ENCODE measurements around the gene KCNJ16.

KCNJ16 gene

DNA sequence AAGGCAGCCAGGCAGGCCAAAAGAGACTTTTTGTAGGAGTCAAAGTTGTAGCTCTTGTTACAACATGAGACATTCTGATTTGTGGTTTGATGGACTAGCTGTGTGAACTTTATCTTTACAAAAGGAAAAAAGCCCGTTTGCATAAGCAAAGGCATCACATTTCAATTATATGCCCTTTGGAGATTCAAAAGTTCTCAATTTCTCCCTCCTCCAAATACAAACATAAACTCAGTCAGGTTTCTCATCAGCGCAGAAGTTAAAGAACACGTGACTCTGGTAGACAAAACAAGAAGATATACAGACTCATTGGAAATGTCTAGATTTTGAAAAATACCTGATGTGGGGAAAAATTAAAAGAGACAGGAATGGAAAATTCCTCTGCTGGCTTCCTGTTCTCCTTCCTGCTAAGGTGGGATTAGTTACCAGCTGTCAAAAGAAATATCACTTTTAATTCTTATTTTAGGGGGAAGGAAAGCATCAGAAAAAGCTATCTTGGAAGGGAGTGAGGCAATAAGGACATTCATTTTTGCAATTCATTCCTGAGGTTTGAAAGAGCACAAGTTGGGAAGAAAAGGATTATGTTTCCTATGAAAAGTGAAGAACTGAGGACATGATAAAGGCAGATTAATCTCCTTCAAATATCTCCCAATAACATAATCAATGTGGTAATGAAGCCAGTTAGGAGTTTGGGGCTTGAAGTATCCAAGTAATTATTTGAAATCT lies 4.6 kb upstream of the KCNJ16 start:
- no peak for DNase-seq (ENCODE audit: low read depth)

DNA sequence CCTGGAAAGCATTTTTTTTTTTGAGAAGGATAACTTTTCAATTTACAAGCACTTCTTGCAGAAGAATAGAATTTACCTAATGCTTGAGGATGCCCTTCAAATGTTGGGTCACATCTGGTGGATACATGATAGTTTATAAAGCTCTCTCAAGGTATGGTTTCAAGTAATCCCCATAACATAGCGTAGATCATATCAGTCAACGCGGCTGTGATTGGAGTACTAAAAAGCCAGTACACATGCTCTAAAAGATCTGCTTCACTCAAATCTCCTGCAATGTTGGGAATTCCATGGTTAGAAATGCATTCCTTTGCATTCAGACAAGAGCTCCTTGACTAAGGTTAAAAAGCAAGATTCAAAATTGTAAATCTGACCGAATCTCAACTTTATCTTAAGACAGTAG lies 3.9 kb upstream of the KCNJ16 start:
- no peak for DNase-seq (ENCODE audit: low read depth)

DNA sequence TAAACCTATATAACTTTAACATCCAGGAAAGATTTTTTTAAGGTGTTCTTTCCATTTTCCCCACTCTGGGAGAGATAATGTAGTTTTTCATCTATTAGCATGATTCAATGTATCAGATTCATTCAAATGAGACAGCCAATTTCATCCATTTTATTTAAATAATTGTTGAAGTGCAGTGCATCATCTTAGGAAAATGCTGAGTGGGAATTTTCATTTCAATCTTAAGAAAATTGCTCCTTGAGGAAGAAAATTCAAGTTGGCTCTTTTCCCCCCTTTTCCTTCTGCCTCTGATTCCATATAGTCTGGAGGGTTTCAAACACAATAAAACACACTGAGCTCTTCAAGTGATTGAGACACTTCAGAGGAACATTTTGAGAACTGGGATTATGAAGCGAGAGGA lies 3.4 kb upstream of the KCNJ16 start:
- no peak for DNase-seq (ENCODE audit: low read depth)

DNA sequence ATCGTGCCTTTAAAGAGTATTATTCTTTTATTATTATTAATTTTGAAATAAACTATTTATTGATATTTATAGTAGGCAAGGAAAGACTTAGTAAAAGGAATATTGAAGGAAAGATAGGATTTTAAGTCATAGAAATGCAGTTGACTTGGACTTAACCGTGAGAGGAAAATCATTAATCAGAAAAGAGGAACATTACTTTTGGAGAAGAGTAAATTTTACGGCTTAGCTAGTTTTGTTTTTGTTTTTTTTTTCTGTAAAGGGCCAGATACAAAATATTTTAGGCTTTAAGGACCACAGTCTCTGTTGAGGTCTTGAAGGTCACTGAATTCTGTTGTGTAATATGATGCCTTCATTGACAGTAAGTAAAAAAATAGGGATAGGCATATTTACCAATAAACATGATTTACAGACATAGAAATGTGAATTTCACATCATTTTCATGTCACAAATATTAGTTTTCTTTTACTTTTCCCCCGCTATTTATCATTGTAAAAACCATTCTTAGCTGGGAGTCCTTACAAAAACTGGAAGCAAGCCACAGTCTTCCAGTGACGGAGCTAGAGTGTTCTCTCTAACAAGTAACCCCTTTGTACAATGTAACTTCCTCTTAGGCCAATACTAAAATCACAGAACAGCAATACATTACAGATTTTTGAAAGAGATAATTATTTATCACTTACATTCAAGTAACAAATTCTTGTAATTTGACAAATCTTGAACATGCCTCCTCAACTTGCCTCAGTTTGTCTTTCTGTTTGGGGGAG lies 2.3 kb upstream of the KCNJ16 start:
- DNase-seq (ENCODE audit: low read depth), result no peak

DNA sequence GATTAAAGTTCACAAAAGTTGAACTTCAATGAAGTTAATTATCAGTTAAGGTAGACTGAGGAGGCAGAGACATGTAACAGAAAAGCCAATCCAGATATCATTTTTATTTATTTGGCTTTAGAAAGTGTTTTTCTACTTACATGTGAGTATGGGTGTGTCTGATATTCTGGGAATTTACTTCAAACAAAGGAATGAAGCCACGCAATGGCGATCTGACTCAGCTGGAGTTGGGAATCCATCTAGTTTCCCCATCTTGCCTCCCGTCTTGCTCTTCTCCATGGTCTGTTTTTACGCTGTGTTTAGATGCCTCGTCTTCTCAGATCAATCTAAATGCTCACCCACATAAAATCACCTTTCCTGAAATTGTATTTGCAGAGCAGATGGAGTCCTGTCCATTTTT lies 1.7 kb upstream of the KCNJ16 start:
- DNase-seq (ENCODE audit: low read depth), result no peak

DNA sequence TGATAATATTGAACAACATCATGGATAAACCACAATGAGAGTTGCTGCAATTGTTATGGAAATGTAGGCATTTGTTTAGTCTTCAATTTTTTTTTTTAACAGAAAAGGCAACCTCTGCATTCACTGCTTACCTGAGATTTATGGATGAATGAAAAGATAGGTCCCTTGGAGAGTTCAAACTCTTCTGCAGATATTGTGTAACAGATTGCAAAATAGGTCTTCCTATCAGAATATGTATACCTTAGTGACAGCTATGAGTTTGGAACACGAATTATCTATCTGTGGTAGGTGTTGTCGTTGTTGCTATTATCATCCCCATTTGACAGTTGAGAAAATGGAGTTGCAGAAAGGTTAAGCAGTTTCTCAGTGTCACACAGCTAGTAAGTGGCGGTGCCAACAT lies 1.2 kb upstream of the KCNJ16 start:
- DNase-seq (ENCODE audit: low read depth), result no peak

DNA sequence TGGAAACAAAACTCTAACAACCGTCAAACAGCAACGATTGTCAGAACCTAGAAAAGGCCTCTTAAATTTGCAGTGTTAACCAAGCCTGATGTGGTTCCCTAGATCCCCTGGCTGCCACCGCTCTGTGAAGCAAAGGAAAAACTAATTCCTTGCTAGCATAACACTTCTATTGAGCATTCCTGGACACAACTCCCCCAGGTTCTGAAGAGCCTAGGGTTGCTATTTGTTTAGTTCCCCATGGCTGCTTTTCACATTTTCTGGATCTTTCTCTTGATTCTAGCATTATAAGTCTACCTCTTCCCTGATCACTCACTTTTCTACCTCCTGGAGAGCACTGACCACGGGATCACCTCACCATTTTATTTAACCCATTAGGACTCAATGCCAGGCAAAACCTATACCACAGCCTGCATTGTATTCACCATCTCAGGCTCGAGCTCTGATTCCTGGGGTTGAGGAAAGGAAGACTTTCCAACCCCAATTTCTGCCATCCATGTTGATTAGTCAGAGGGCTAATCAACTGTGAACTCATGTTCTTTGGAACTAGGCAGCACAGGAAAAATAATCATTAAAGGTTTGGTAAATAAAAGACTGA lies 692 bp upstream of the KCNJ16 start:
- no peak for DNase-seq (ENCODE audit: low read depth)

DNA sequence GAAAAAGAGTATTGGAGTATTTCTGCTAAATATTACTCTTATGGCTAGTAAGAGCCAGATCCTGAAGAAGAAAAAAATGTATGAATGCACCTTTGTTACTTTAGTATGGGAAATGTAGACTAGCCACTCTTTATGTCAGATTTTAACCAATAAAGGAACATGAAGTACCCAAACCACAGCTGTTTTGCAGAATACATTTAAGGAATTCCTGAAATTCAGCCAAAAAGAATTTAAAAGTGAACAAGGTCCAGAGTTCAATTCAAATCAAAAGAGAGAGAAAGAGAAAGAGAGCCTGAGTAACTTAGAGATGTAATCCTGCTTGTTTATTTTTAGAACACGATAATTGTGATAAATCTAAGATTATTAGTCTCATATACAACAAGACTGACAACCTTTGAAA lies 1.2 kb downstream of the KCNJ16 start:
- DNase-seq (ENCODE audit: low read depth), result no peak

DNA sequence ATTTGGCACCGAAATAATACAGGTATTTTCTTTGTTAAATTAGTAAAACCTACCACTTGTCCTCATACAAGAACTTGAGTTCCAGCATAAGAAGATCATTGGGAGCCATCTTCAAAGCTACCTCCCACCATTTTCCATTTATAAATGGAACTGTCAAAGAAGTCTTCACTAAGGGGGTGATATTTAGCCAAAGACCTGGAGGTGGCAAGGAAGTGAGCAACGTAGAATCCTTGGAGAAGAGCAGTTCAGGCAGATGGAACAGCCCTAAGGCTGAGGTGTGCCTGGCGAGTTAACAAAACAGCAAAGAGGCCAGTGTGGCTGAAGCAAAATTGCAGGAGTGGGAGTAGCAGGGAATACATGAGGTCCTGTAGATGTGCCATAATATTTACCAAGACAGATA lies 1.8 kb downstream of the KCNJ16 start:
- no peak for DNase-seq (ENCODE audit: low read depth)

DNA sequence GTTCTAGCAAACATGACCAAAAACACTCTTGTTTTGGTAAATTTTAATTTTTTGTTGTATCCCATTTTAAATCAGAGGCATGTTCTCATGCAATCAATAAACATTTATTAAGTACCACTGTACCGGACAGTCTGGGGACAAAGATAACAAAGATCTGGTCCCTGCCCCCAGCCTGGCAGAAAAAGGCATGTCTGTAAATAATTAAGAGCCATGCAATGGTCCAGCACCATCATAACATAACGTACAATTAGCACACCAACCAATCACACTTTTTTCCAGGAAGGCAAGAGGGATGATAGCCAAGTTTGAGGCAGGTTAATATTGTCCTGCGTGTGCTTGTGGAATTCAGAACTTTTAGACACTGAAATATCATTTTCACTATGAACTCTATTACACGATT lies 3.5 kb downstream of the KCNJ16 start:
- DNase-seq (ENCODE audit: low read depth), result no peak

DNA sequence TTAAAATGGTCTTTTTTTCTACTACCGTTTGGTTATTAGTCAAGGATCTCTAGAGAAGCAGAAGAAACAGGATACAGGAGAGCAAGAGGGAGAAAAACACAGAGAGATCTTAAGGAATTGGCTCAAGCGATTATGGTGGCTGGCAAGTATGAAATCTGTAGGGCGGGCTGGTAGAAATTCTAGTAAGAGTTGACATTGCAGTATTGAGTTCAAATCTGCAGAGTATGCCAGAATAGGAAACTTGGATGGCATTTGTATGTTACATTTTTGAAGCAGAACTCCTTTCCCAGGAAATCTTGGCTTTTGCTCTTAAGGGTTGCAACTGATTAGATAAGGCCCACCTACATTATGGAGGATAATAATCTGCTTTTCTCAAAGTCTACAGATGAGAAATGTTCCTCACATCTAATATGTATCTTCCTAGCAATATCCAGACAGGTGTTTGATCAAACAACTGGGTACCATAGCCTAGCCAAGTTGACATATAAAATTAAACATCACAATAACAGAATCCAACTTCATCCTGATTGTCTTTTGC lies 4.0 kb downstream of the KCNJ16 start:
- DNase-seq (ENCODE audit: low read depth), result no peak

DNA sequence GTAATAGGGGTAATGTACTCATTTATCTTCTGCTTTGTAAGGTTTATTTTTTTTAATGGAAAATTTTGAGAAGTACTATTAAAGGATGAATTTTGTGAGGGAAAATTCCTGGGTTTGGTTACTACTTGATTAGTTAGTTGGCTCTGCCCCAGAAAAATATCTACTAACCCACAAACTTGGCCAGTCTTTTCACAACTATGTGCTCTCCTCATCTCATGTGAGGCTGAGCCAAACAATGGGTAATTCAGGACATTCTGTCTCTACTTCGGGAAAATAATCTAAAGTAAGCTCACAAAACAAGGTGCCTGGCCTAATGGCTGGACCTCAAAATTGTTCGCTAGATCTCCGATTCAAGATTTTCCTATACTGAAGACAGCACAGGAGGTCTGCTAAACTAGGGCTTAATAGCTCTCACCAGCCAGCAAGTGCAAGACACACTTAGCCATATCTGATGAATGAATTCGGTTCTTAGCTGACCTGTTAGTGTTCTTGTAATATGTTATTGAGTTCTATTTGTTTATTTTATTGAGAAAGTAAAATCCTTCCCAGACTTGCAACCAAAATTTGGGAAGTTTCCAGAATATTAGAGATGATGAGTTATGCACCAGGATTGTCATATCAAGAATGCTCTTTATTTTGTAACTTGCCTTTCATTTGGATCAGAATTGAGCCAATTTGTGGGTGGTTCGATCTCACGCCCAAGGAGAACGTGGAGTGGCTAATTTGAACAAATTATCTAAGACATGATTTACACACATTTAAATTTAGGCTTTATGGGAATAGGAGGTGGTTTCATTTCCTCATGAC lies 5.7 kb downstream of the KCNJ16 start:
- DNase-seq (ENCODE audit: low read depth), result no peak

DNA sequence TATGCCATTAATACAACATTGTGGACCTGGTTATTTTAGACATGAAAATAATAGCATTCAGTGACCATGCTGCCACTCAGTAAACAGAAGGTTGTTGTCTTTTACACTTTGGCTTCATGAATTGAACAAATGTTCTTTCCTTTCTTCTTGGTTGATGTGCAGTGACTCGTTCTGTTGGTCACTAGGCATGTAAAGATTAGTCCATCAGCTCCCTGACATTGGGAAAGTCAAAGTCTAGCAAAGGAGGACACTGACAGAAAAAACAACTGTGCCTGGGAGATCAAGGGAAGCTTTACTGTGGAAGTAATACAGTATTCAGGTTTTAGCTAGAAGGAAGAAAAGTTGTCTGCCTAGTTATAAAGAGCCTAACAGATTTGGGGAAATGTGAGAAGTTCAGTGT lies 6.9 kb downstream of the KCNJ16 start:
- DNase-seq (ENCODE audit: low read depth), result no peak

DNA sequence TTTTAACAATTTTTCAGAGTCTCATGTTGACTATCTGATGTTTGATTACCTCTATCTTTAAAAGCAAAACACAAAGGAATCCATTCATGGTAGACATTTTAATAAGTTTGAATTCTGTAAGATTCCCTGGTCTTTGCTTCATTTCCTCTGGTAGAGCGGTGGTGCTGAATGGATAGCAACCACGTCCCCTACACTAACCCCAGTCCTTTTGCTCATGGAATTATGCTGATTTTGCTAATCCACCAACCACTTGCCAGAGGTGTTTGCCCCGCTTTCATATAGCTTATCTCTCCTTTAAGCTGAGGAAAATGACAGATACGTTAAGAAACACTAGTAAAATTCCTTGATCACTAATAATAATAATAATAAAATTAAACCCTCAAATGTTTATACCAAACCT lies 9.5 kb downstream of the KCNJ16 start:
- DNase-seq (ENCODE audit: low read depth), result no peak

DNA sequence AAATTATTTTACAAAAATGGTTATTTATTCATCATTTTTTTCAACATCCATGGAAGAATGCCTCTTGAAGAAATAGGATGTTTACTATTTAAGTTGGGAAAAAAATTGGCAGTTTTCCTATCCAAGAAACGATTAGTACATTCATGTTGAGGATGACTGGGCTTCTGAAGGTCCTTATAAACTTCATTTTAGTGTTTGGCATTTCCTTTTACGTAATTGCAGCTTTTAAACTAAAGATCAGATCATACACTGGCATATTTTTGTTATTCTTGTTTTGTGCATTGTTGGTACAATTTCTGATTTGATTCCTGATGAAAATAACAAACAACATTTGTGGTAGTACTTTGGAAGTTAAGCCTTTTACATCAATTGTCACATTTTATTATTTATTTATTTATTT lies 11.5 kb downstream of the KCNJ16 start:
- no peak for DNase-seq (ENCODE audit: low read depth)

DNA sequence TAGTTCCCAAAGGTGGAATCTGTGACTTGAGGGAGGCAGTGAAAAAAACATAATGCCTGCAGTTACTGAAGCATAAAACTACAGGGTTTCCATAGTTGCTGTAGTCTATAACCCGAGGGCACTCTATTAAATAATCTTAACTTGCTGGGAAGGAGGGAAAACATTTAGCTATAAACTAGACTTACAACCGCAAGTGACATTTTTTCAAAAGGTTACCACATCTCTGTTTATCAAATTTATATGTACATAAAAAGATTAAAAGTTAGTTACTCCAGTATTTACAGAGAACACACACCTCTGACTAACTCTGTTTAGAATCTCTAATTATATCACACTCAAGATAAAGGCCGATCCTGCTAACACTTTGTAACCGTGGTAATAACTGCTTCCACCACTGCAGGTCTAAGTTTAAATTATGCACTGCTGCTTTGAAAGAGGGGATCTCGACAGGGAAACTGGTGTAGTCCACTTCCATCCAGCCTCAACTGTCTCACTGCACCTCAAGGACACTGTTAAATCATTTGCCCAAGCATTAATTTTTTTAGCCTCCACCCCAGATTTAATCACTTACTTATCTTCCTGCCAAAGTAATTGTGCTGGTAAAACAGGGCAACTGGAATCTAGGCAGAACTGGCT lies 14.6 kb downstream of the KCNJ16 start:
- DNase-seq (ENCODE audit: low read depth), result no peak

DNA sequence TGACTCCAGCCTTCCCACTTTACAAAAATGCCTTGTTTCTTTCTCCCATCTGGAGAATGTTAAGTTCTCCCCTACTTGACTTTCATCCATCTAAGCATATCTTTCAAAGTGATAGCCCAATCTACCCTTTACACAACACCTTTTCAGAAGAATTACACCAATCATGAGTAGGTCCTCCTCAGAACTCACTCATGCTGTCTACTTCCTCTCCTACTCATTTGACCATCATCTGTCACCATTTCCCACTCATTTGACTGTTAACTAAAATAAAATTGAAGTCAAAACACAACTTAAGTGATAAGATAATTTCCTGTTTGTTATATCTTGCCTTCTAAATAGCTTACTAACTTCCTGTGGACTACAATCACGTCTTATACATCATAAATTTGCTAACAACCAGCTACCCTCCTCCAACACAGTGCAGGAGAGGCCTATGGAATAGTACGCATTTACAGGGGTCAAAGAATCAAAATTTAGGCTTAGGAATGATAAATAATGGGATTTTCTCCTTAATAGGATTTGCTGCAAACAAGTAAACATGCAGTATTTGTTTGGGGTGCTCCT lies 16.1 kb downstream of the KCNJ16 start:
- no peak for DNase-seq (ENCODE audit: low read depth)

DNA sequence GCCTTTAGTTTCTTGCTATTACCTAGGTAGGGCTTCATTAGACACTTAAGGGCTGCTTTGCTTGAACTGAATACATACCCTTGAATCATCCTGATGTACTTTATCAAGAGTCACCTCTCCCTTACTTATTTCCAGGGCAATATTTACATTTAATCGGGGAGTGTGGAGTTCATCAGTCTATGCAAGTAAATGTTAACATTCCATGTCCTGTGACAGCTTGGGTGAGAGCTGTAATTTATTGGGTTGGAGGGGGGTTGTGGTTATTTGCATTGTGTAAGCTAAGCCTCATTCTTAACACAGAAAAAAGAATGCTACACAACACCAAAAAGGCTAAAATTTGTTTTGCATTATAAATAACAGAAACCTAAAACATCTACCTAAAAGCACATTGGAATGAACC lies 16.7 kb downstream of the KCNJ16 start:
- no peak for DNase-seq (ENCODE audit: low read depth)

DNA sequence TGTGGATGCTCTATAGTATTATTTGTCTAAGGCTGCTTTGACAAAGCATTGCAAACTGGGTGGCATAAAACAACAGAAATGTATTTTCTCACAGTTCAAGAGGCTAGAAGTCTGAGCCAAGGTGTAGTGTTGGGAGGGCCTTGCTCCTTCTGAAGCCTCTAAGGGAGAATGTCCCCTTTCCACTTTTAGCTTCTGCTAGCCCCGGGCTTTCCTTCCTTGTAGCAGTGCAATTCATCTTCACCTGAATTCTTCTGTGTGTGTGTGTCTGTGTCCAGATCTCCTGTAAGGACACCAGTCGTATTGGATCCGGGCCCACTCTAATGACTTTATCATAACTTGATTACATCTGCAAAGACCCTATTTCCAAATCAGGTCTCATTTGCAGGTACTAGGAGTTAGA lies 18.1 kb downstream of the KCNJ16 start:
- no peak for DNase-seq (ENCODE audit: low read depth)

DNA sequence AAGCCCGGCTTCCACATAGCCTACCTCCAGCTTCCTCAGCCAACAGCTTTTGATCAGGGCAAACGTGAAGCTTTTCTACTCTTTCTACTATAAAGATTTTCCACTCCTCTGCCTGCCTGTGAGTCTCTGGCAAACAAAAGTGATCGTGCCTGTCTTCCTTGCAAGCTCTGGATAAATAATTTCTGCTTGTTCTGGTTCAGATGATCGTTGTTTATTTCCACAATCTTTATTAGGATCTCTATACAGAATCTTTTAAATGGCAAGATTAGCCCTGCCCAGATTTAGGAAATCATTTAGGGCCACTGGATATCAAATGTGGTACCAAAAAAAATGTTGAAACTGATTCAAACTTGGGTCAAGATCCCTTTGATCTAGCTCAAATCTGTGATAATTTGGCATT lies 20.4 kb downstream of the KCNJ16 start:
- no peak for DNase-seq (ENCODE audit: low read depth)

DNA sequence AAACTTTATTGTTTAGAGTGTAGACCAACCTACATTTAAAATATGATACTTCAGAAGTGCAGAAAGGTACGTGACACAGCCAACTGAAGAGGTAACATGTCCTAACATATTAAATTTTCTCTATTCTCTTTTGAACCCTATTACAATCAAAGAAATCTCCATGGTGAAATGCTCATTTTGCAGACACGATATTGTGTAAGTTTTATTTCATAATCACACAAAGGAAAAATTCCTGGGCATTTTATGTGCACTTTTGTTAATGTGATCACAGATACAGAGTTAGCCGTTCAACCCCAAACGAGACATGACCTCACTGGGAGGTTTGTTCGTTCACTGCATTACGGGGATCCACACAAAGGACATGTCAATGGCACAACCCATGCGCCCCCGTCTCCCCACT lies 21.8 kb downstream of the KCNJ16 start:
- DNase-seq (ENCODE audit: low read depth), result no peak

DNA sequence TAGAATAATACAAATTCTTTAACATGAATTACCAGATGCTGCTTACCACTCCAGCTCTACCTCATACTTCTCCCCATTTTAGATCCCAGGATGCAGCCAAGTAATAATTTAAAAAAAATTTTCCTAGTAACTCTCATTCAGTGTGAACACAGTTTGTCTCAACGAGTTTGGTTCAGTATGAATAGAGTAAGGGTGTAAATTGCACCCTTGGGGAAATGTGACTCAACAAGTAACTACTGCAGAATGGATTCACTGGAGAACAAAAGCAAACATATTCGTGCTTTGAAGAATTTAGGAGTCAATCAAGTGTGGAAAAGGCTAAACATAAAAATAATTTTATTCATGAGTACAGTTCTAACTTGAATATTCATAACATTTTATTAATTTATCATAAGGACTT lies 23.0 kb downstream of the KCNJ16 start:
- no peak for DNase-seq (ENCODE audit: low read depth)
